HCT116 (cell line): ENCODE data around the gene UBR2. TPM values are rescaled to one million over a fixed set of nuclear protein-coding genes. Genes with fewer than 3 reads are reported as not detected.

Source experiments
- ATAC-seq: fragments of 200-7000 bp; cut with Tn5 transposase; 2 replicates; pipeline ENCODE4 v1.9.1; 2020; ENCODE audit warnings: mild to moderate bottlenecking, moderate library complexity
- BruUV-seq: library from RNA; stranded (reverse); fragments of 400-500 nt; replicated peaks from 2 replicates; lab custom pipeline; 2021; lab: Mats Ljungman, UMichigan
- CTCF ChIA-PET: fragments of 300-600 bp; sonication (Branson Sonifier 250); formaldehyde crosslinking; loops from one replicate; lab custom pipeline; 2021; ENCODE audit warnings: antibody characterized with exemption; lab: Charles Lee
- POLR2A ChIA-PET: fragments of 300-600, 350-600 bp; sonication (Branson Sonifier 250); formaldehyde crosslinking; loops from one replicate; lab custom pipeline; 2021; ENCODE audit warnings: antibody characterized with exemption; lab: Charles Lee
- RAD21 ChIA-PET, 2 experiments: fragments of 300-600 bp; sonication (Branson Sonifier 250); formaldehyde crosslinking; loops; one replicate each; lab custom pipeline; 2023; ENCODE audit warnings: low total read pairs in 2 of 2; ENCODE audit not compliant: uncharacterized antibody in 2 of 2, unreplicated experiment in 2 of 2, low non-redundant PET in 1 of 2; lab: Charles Lee
- DNase-seq: peaks from one replicate; pipeline ENCODE4 v3.0.0-alpha.2; 2010; ENCODE audit warnings: low read depth, low spot score
- H2AFZ ChIP-seq: fragments of 200-600 bp; shearing (Covaris generic), sonication (generic); 2 replicates; pipeline ENCODE4 v1.6.1; 2017; ENCODE audit warnings: low read depth, mixed run types, mixed read lengths, antibody characterized with exemption, low read length; ENCODE audit not compliant: poor library complexity, severe bottlenecking
- H3K27ac ChIP-seq: 2 replicates; pipeline ENCODE4 v1.5.1; 2012; ENCODE audit warnings: low read depth, low read length
- H3K27me3 ChIP-seq: fragments of 200-600 bp; sonication (generic); 2 replicates; pipeline ENCODE4 v1.6.1; 2016; ENCODE audit warnings: mixed run types, low read length, mixed read lengths; ENCODE audit not compliant: insufficient read depth
- H3K36me3 ChIP-seq, 2 experiments: fragments of 200-500 bp in 1 of 2; fragments of 200-600 bp in 1 of 2; sonication (Bioruptor generic) in 1 of 2; sonication (generic) in 1 of 2; 2 replicates each; pipeline versions ENCODE4 v1.5.1 to v1.6.1; 2014 to 2016; ENCODE audit warnings: low read length in 2 of 2, inconsistent platforms in 1 of 2, mixed read lengths in 1 of 2, mixed run types in 1 of 2; ENCODE audit not compliant: insufficient read depth in 2 of 2, control insufficient read depth in 1 of 2
- H3K4me1 ChIP-seq, 2 experiments: fragments of 200-600 bp in 1 of 2; sonication (generic) in 1 of 2; 2 replicates each; pipeline versions ENCODE4 v1.5.1 to v1.6.1; 2012 to 2017; ENCODE audit warnings: low read length in 2 of 2, inconsistent platforms in 1 of 2, mild to moderate bottlenecking in 1 of 2, mixed read lengths in 1 of 2, mixed run types in 1 of 2, moderate library complexity in 1 of 2; ENCODE audit not compliant: insufficient read depth in 2 of 2, control insufficient read depth in 1 of 2
- H3K4me2 ChIP-seq: fragments of 200-600 bp; sonication (generic); 2 replicates; pipeline ENCODE4 v1.6.1; 2017; ENCODE audit warnings: mixed run types, low read length, mixed read lengths
- H3K4me3 ChIP-seq, 2 experiments: fragments of 200-600 bp in 1 of 2; sonication (generic) in 1 of 2; replicated peaks in 1 of 2; 2 replicates each; pipeline ENCODE4 v1.5.1; 2011 to 2016; ENCODE audit warnings: low read length in 2 of 2, control low read depth in 1 of 2, low read depth in 1 of 2, mild to moderate bottlenecking in 1 of 2, mixed read lengths in 1 of 2, mixed run types in 1 of 2
- H3K79me2 ChIP-seq: fragments of 200-600 bp; sonication (generic); 2 replicates; pipeline ENCODE4 v1.6.1; 2017; ENCODE audit warnings: mild to moderate bottlenecking, mixed run types, low read length, moderate library complexity, mixed read lengths; ENCODE audit not compliant: insufficient read depth
- H3K9ac ChIP-seq: fragments of 200-600 bp; sonication (generic); 2 replicates; pipeline ENCODE4 v1.6.1; 2016; ENCODE audit warnings: low read length, mixed read lengths
- H3K9me2 ChIP-seq: fragments of 200-600 bp; sonication (generic), shearing (Covaris generic); 2 replicates; pipeline ENCODE4 v1.6.1; 2017; ENCODE audit warnings: mixed run types, mild to moderate bottlenecking, moderate library complexity; ENCODE audit not compliant: insufficient read depth
- H3K9me3 ChIP-seq, 2 experiments: fragments of 200-500 bp in 1 of 2; fragments of 200-600 bp in 1 of 2; sonication (Bioruptor generic) in 1 of 2; sonication (generic) in 1 of 2; 2 replicates each; pipeline ENCODE4 v1.6.1; 2014 to 2017; ENCODE audit warnings: low read length in 2 of 2, mixed read lengths in 2 of 2, inconsistent platforms in 1 of 2, low read depth in 1 of 2, mild to moderate bottlenecking in 1 of 2, mixed run types in 1 of 2, moderate library complexity in 1 of 2; ENCODE audit not compliant: control insufficient read depth in 1 of 2, insufficient read depth in 1 of 2
- H4K20me1 ChIP-seq: fragments of 200-600 bp; sonication (generic), shearing (Covaris generic); 2 replicates; pipeline ENCODE4 v1.6.1; 2017; ENCODE audit warnings: mixed run types, mild to moderate bottlenecking, moderate library complexity; ENCODE audit not compliant: insufficient read depth
- SP1 ChIP-seq: IDR thresholded peaks from 2 replicates; pipeline ENCODE4 v1.6.1; 2012; ENCODE audit warnings: low read depth
- TCF7L2 ChIP-seq: IDR thresholded peaks from 2 replicates; pipeline ENCODE4 v1.7.0; 2011; ENCODE audit warnings: borderline replicate concordance, inconsistent platforms; ENCODE audit not compliant: insufficient read depth, insufficient read length; ENCODE audit errors: extremely low read depth
- ZFX ChIP-seq: fragments of 450-650 bp; IDR thresholded peaks from 2 replicates; pipeline ENCODE4 v1.6.1; 2017
- intact Hi-C: fragments of 100-400 bp; cut with micrococcal nuclease; formaldehyde crosslinking; loops from 2 replicates; pipeline ENCODE4 v1.10.0; 2022
- total RNA-seq: library from RNA; stranded (reverse); gene quantifications from one replicate; pipeline ENCODE4 v1.2.1, GENCODE V29; 2021; ENCODE audit not compliant: unreplicated experiment

The UBR2 gene
- total RNA-seq, 1 experiment from 2014 or later = 20.5 TPM

- no peak overlapping the region for H3K4me3 ChIP-seq
- no peaks in the 10 kb centered on the region for H3K9me3 ChIP-seq
- no peak overlapping the region for H3K27ac ChIP-seq
- H3K4me1 ChIP-seq = no peaks in the 10 kb centered on the region
- no peaks in the 10 kb centered on the region for H3K36me3 ChIP-seq
- H3K9me2 ChIP-seq = no peaks in the 10 kb centered on the region
- CTCF ChIA-PET = interaction anchor here (2.6 kb wide), 1 partner anchor 269 kb away, joined by 13 read pairs; no protein-coding TSS in a partner anchor
- no peak for TF ChIP-seq TCF7L2
- no peak for TF ChIP-seq ZFX
- no TSS peak for BruUV-seq
- RAD21 ChIA-PET = no interaction called here
- no peaks in the 10 kb centered on the region for H3K27me3 ChIP-seq
- POLR2A ChIA-PET = no interaction called here
- H4K20me1 ChIP-seq = no peaks in the 10 kb centered on the region
- no peaks in the 10 kb centered on the region for H3K79me2 ChIP-seq
- intact Hi-C loops = loop anchor here (5.0 kb wide), 3 partner anchors 78 to 268 kb away; partner anchors contain the start of gene TRERF1
- ATAC-seq (no peak), DNase-seq (no peak)
- no peak overlapping the region for H3K4me2 ChIP-seq
- no peak overlapping the region for H3K9ac ChIP-seq
- H2AFZ ChIP-seq = no peak overlapping the region
These were observed 33.5 kb upstream of the UBR2 start for GRCh38 chr6:42530296-42530695.

GRCh38 chr6:42530751-42531150, 33.1 kb upstream of the UBR2 start:
- RAD21 ChIA-PET = interaction anchor here in 1 of 2 experiments (0.6 kb wide), 1 partner anchor 78 kb away, joined by 6 read pairs; no protein-coding TSS in a partner anchor
- Histone ChIP-seq H3K9ac (no peak overlapping the region), H3K79me2 (no peaks in the 10 kb centered on the region), H4K20me1 (no peaks in the 10 kb centered on the region), H3K36me3 (no peaks in the 10 kb centered on the region), H2AFZ (no peak overlapping the region), H3K4me3 (no peak overlapping the region), H3K4me2 (no peak overlapping the region), H3K9me3 (no peaks in the 10 kb centered on the region), H3K4me1 (no peaks in the 10 kb centered on the region), H3K27ac (no peak overlapping the region), H3K9me2 (no peaks in the 10 kb centered on the region), H3K27me3 (no peaks in the 10 kb centered on the region)
- TF ChIP-seq SP1 = no peak
- CTCF ChIA-PET = interaction anchor here (1.2 to 2.6 kb wide), 3 partner anchors 9 to 270 kb away, joined by 3 to 13 read pairs (median 13); no protein-coding TSS in a partner anchor
- POLR2A ChIA-PET = no interaction called here
- BruUV-seq = no TSS peak
- intact Hi-C loops = loop anchor here (5.0 kb wide), 3 partner anchors 78 to 268 kb away; partner anchors contain the start of gene TRERF1
- no peak for DNase-seq
- ATAC-seq = no peak
